H1 (cell line): ENCODE results near the gene DIRAS2. TPM values are rescaled to one million over a fixed set of nuclear protein-coding genes. Genes with fewer than 3 reads are reported as not detected.

Experiments
- CTCF ChIA-PET: fragments of 300-600 bp; sonication (Branson Sonifier 250); formaldehyde crosslinking; loops from one replicate; lab custom pipeline; 2021; ENCODE audit not compliant: partially characterized antibody; lab: Charles Lee
- POLR2A ChIA-PET: fragments of 300-600 bp; sonication (Branson Sonifier 250); formaldehyde crosslinking; loops from one replicate; lab custom pipeline; 2021; ENCODE audit warnings: inconsistent platforms; ENCODE audit not compliant: partially characterized antibody; lab: Charles Lee
- DNase-seq, 2 experiments: peaks; one replicate each; pipeline versions ENCODE4 v3.0.0 to v3.0.0-alpha.2; 2010 to 2022; ENCODE audit warnings: low spot score in 2 of 2, low read depth in 1 of 2, mixed read lengths in 1 of 2
- FAIRE-seq: peaks from 2 replicates; lab custom pipeline; 2011; peaks lifted over from hg19 to GRCh38; lab: Jason Lieb, UNC
- H2AFZ ChIP-seq: 2 replicates; pipeline ENCODE4 v1.8.1; 2012; ENCODE audit warnings: low read length, inconsistent platforms
- H2AK5ac ChIP-seq: 2 replicates; pipeline ENCODE4 v1.6.1; 2013; ENCODE audit warnings: low read depth, low read length
- H2BK120ac ChIP-seq: replicated peaks from 2 replicates; pipeline ENCODE3; 2013; ENCODE audit warnings: low read depth, low read length, inconsistent platforms
- H2BK12ac ChIP-seq: 2 replicates; pipeline ENCODE4 v1.6.1; 2013; ENCODE audit warnings: low read depth, low read length
- H2BK15ac ChIP-seq: 2 replicates; pipeline ENCODE4 v1.6.1; 2013; ENCODE audit warnings: low read length
- H2BK20ac ChIP-seq: 2 replicates; pipeline ENCODE4 v1.6.1; 2013; ENCODE audit warnings: low read length
- H2BK5ac ChIP-seq: 2 replicates; pipeline ENCODE4 v1.6.1; 2013; ENCODE audit warnings: low read depth, low read length
- H3K14ac ChIP-seq: 2 replicates; pipeline ENCODE4 v1.6.1; 2013; ENCODE audit warnings: inconsistent platforms; ENCODE audit not compliant: insufficient read length
- H3K18ac ChIP-seq: 2 replicates; pipeline ENCODE4 v1.6.1; 2013; ENCODE audit warnings: low read length; ENCODE audit errors: extremely low read depth
- H3K23ac ChIP-seq: 2 replicates; pipeline ENCODE4 v1.6.1; 2013; ENCODE audit warnings: inconsistent platforms; ENCODE audit not compliant: insufficient read length
- H3K23me2 ChIP-seq: 2 replicates; pipeline ENCODE4 v1.6.1; 2013; ENCODE audit warnings: low read depth, low read length
- H3K27ac ChIP-seq: 2 replicates; pipeline ENCODE4 v1.6.1; 2011; ENCODE audit warnings: low read depth, low read length, inconsistent platforms
- H3K27me3 ChIP-seq, 4 experiments: replicated peaks in 1 of 4; 1 replicate in 1 of 4; 2 replicates in 3 of 4; pipeline versions ENCODE4 v1.6.1 to v1.8.1; 2011 to 2013; ENCODE audit warnings: low read length in 3 of 4, mild to moderate bottlenecking in 3 of 4, inconsistent platforms in 2 of 4, mixed read lengths in 2 of 4, moderate library complexity in 1 of 4; ENCODE audit not compliant: control insufficient read depth in 3 of 4, insufficient read depth in 3 of 4; ENCODE audit errors: extremely low read depth in 1 of 4
- H3K36me3 ChIP-seq, 4 experiments: 2 replicates each; pipeline versions ENCODE4 v1.6.1 to v1.8.1; 2011 to 2013; ENCODE audit warnings: mild to moderate bottlenecking in 4 of 4, low read length in 3 of 4, moderate library complexity in 2 of 4, control low read depth in 1 of 4, inconsistent platforms in 1 of 4; ENCODE audit not compliant: insufficient read depth in 4 of 4, control insufficient read depth in 2 of 4
- H3K4ac ChIP-seq: replicated peaks from 2 replicates; pipeline ENCODE3; 2013; ENCODE audit warnings: low read length, low read depth, mixed read lengths, inconsistent platforms; ENCODE audit not compliant: insufficient read length
- H3K4me1 ChIP-seq, 4 experiments: replicated peaks in 1 of 4; 1 replicate in 1 of 4; 2 replicates in 3 of 4; pipeline versions ENCODE4 v1.6.1 to v1.8.1; 2011 to 2013; ENCODE audit warnings: low read length in 3 of 4, inconsistent platforms in 2 of 4, mixed read lengths in 1 of 4; ENCODE audit not compliant: insufficient read depth in 4 of 4, control insufficient read depth in 3 of 4
- H3K4me2 ChIP-seq, 2 experiments: 2 replicates each; pipeline versions ENCODE4 v1.6.1 to v1.8.1; 2011 to 2013; ENCODE audit warnings: low read depth in 2 of 2, low read length in 2 of 2, control low read depth in 1 of 2, inconsistent platforms in 1 of 2, mild to moderate bottlenecking in 1 of 2; ENCODE audit not compliant: insufficient read depth in 1 of 2
- H3K4me3 ChIP-seq, 4 experiments: fragments of 200-600, 300-600 bp in 1 of 4; sonication (generic), shearing (Covaris generic), sonication (Bioruptor Twin) in 1 of 4; 2 replicates each; pipeline versions ENCODE4 v1.5.1 to v1.8.1; 2011 to 2016; ENCODE audit warnings: low read length in 4 of 4, low read depth in 3 of 4, control low read depth in 2 of 4, inconsistent platforms in 2 of 4, mild to moderate bottlenecking in 2 of 4, mixed read lengths in 1 of 4, moderate library complexity in 1 of 4; ENCODE audit not compliant: insufficient read depth in 2 of 4; ENCODE audit errors: extremely low read depth in 1 of 4
- H3K56ac ChIP-seq: replicated peaks from 2 replicates; pipeline ENCODE3; 2013; ENCODE audit warnings: low read depth, mild to moderate bottlenecking, mixed read lengths, low read length, inconsistent platforms; ENCODE audit not compliant: insufficient read length
- H3K79me1 ChIP-seq: 2 replicates; pipeline ENCODE4 v1.6.1; 2013; ENCODE audit warnings: low read depth, low read length, control low read depth
- H3K79me2 ChIP-seq, 2 experiments: 2 replicates each; pipeline versions ENCODE4 v1.6.1 to v1.8.1; 2012 to 2013; ENCODE audit warnings: low read length in 2 of 2, mild to moderate bottlenecking in 2 of 2, inconsistent platforms in 1 of 2; ENCODE audit not compliant: insufficient read depth in 2 of 2, control insufficient read depth in 1 of 2
- H3K9ac ChIP-seq, 4 experiments: replicated peaks in 1 of 4; 1 replicate in 1 of 4; 2 replicates in 3 of 4; pipeline versions ENCODE4 v1.6.1 to v1.8.1; 2011 to 2013; ENCODE audit warnings: low read depth in 3 of 4, low read length in 3 of 4, control low read depth in 2 of 4, mild to moderate bottlenecking in 2 of 4, moderate library complexity in 2 of 4, inconsistent platforms in 1 of 4; ENCODE audit errors: extremely low read depth in 1 of 4
- H3K9me3 ChIP-seq, 2 experiments: 2 replicates each; pipeline versions ENCODE4 v1.6.1 to v1.8.1; 2012 to 2013; ENCODE audit warnings: mild to moderate bottlenecking in 2 of 2, moderate library complexity in 2 of 2, control low read depth in 1 of 2, inconsistent platforms in 1 of 2, low read depth in 1 of 2, low read length in 1 of 2, mixed read lengths in 1 of 2; ENCODE audit not compliant: insufficient read depth in 2 of 2
- H4K20me1 ChIP-seq, 2 experiments: replicated peaks in 1 of 2; 2 replicates each; pipeline versions ENCODE3 to v1.8.1; 2011 to 2013; ENCODE audit warnings: inconsistent platforms in 2 of 2, low read length in 2 of 2, mild to moderate bottlenecking in 1 of 2; ENCODE audit not compliant: insufficient read depth in 2 of 2, control insufficient read depth in 1 of 2
- H4K5ac ChIP-seq: 2 replicates; pipeline ENCODE4 v1.6.1; 2013; ENCODE audit warnings: low read length, low read depth, mixed read lengths, inconsistent platforms; ENCODE audit not compliant: insufficient read length
- H4K8ac ChIP-seq: 2 replicates; pipeline ENCODE4 v1.8.0; 2013; ENCODE audit warnings: mild to moderate bottlenecking, moderate library complexity, low read length, inconsistent platforms; ENCODE audit not compliant: insufficient read depth; ENCODE audit errors: extremely low read depth
- H4K91ac ChIP-seq: replicated peaks from 2 replicates; pipeline ENCODE3; 2013; ENCODE audit warnings: low read length, mixed read lengths, inconsistent platforms; ENCODE audit not compliant: insufficient read length
- CBX5 ChIP-seq: fragments of 300-800, 300-1000 bp; sonication (generic); IDR thresholded peaks from 2 replicates; pipeline ENCODE4 v1.7.1; 2016; ENCODE audit warnings: antibody characterized with exemption, low read length, low read depth
- CHD2 ChIP-seq: IDR thresholded peaks from 2 replicates; pipeline ENCODE4 v1.6.1; 2012; ENCODE audit warnings: low read length, improper control_type of control experiment
- MAX ChIP-seq: IDR thresholded peaks from 2 replicates; pipeline ENCODE4 v1.6.1; 2012; ENCODE audit warnings: inconsistent platforms
- WGBS, 2 experiments: shearing (Covaris generic) in 1 of 2; methylation state at CpG; one replicate each; pipeline versions ENCODE4 v1.1.6 to v1.1.7; 2013 to 2015; ENCODE audit warnings: low lambda C conversion rate in 2 of 2, mixed read lengths in 2 of 2, inconsistent platforms in 1 of 2, low coverage in 1 of 2, missing lambda C conversion rate in 1 of 2; ENCODE audit not compliant: insufficient replicate concordance in 2 of 2, insufficient coverage in 1 of 2, insufficient read length in 1 of 2; ENCODE audit errors: extremely low coverage in 1 of 2, missing lambda C conversion rate in 1 of 2; 5-methylcytosine and 5-hydroxymethylcytosine counted together
- polyA plus RNA-seq, 7 experiments: library from polyadenylated mRNA; depleted of rRNA in 3 of 7; stranded (reverse) in 5 of 7; unstranded in 2 of 7; fragments of >200 nt in 5 of 7; fragments of 200-250 nt in 2 of 7; gene quantifications; 1 replicate in 5 of 7; 2 replicates in 1 of 7; 4 replicates in 1 of 7; pipeline versions ENCODE4 v1.2.1 to v1.2.3, GENCODE V29; 2011 to 2013; ENCODE audit warnings: missing spikeins in 2 of 7, mixed read lengths in 2 of 7
- total RNA-seq: library from RNA; stranded (reverse); fragmentation: NEBNext Ultra II Directional; extraction: Animal tissue kit (Norgen Biotek cat#: 25700); gene quantifications from 2 replicates; pipeline ENCODE4 v1.2.1, GENCODE V29; 2021

Gene DIRAS2
- total and polyA plus RNA-seq, 2 of the 8 experiments (the other 6 are each of a cell fraction or from before 2014, with no cell fraction given), result 0.06 to 0.15 TPM

GRCh38 chr9:90568667-90569066 is 74.0 kb downstream of the DIRAS2 start:
- WGBS, 2 experiments, result 88% methylated on average over 3 of the region's 3 CpGs; no CpG with 5 or more reads in 1 of the 2 experiments
- Histone ChIP-seq H4K8ac (no peak overlapping the region), H2BK12ac (no peak overlapping the region), H2BK5ac (no peak overlapping the region), H2AK5ac (no peak overlapping the region), H3K4me2 (no peak overlapping the region), H3K79me2 (no peaks in the 10 kb centered on the region), H3K27me3 (no peaks in the 10 kb centered on the region; a peak in 1 of 7 replicates), H2BK120ac (no peak overlapping the region), H4K91ac (no peak overlapping the region), H3K23me2 (no peaks in the 10 kb centered on the region; the same call in 1 of the 2 replicates), H3K4ac (no peak overlapping the region), H3K9me3 (no peaks in the 10 kb centered on the region), H3K27ac (no peak overlapping the region), H3K56ac (no peak overlapping the region), H2BK20ac (no peak overlapping the region), H3K79me1 (no peaks in the 10 kb centered on the region), H3K23ac (no peak overlapping the region), H3K4me1 (peaks cover 0 to 1% (median 0%) of the 10 kb centered on the region in 4 experiments; a peak in 1 of 7 replicates), H4K20me1 (no peaks in the 10 kb centered on the region), H2AFZ (no peak overlapping the region), H3K36me3 (no peaks in the 10 kb centered on the region), H4K5ac (no peak overlapping the region), H3K9ac (no peak overlapping the region), H3K4me3 (no peak overlapping the region), H3K18ac (no peak overlapping the region), H3K14ac (no peak overlapping the region), H2BK15ac (no peak overlapping the region)
- ChIA-PET POLR2A (no interaction called here), CTCF (no interaction called here)
- TF ChIP-seq CBX5, result no peak
- TF ChIP-seq MAX, result no peak
- TF ChIP-seq CHD2, result no peak
- DNase-seq (no peak), FAIRE-seq (no peak)
